Measurements from ENCODE around the gene KRT71. TPM values are rescaled to one million over a fixed set of nuclear protein-coding genes. Genes with fewer than 3 reads are reported as not detected.

Gene KRT71
- polyA plus RNA-seq, 3 donors, result not detected

DNA sequence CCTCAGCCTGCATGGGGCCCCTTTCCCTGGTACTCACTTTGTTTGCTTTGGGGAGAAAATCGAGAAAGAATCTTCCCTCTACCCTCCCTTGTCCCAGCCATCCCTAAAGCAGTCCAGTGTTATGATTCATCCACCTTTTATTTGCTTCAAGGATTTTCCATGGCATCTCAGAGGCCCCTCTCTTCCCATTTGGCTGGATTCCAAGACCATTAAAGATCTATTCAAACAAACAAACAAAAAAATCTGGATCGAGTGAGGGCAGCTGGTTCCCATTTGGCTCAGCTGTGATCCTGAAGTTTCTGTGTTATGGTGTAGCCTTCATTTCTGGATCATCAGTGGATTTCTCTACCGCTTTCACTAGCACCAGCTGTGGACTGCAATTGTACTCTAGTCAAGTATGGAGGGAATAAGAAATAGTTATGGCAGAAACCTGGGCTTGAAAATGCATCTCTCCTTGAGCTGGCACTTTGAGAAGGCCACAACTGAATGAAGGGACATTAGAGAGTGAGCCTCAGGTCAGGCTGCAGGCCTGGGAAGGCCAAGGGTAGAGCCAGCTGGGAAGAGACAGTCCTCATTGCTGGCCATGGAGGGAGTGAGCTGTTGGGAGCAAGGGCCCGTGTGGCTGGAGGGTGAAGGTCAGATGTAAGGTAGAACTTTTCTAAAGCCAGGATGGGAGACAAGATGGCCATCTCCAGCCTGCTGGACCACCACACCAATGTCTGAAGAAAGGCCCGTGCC lies 13.7 kb downstream of the KRT71 start:
- H3K4me2 ChIP-seq (replicated peaks; ENCODE audit: extremely low read depth, low read length, poor library complexity, severe bottlenecking), result no peak overlapping the region
- H3K27ac ChIP-seq (ENCODE audit: low read depth in 1 of 2, low read length in 2 of 2), result no peak overlapping the region
- no peak overlapping the region for H2AFZ ChIP-seq (ENCODE audit: insufficient read depth, low read depth, low read length, poor library complexity, severe bottlenecking)
- Mint-ChIP-seq H3K9me3 (no peaks in the 10 kb centered on the region), H3K27me3 (ENCODE audit: low read depth in 3 of 3) (peaks cover 3 to 8% (median 4%) of the 10 kb centered on the region in 3 donors), H3K27ac (no peak overlapping the region), H3K36me3 (no peaks in the 10 kb centered on the region), H3K4me3 (no peak overlapping the region), H3K4me1 (no peaks in the 10 kb centered on the region)
- no peaks in the 10 kb centered on the region for H3K36me3 ChIP-seq (replicated peaks in 1 of 2; ENCODE audit: control insufficient read depth in 1 of 2, insufficient read depth in 2 of 2, low read length in 2 of 2)
- H3K27me3 ChIP-seq (ENCODE audit: control insufficient read depth in 2 of 2, insufficient read depth in 2 of 2, low read length in 2 of 2), result no peaks in the 10 kb centered on the region
- TF ChIP-seq, protein P1, sequence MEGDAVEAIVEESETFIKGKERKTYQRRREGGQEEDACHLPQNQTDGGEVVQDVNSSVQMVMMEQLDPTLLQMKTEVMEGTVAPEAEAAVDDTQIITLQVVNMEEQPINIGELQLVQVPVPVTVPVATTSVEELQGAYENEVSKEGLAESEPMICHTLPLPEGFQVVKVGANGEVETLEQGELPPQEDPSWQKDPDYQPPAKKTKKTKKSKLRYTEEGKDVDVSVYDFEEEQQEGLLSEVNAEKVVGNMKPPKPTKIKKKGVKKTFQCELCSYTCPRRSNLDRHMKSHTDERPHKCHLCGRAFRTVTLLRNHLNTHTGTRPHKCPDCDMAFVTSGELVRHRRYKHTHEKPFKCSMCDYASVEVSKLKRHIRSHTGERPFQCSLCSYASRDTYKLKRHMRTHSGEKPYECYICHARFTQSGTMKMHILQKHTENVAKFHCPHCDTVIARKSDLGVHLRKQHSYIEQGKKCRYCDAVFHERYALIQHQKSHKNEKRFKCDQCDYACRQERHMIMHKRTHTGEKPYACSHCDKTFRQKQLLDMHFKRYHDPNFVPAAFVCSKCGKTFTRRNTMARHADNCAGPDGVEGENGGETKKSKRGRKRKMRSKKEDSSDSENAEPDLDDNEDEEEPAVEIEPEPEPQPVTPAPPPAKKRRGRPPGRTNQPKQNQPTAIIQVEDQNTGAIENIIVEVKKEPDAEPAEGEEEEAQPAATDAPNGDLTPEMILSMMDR (IDR thresholded peaks at IDR 0.05), result no peak
- no peaks in the 10 kb centered on the region for H3K9me3 ChIP-seq (replicated peaks in 1 of 2; ENCODE audit: control insufficient read depth in 1 of 2, insufficient read depth in 1 of 2, low read length in 2 of 2)
- no peaks in the 10 kb centered on the region for H3K4me1 ChIP-seq (ENCODE audit: control insufficient read depth in 1 of 2, insufficient read depth in 2 of 2, low read length in 2 of 2)
- WGBS (ENCODE audit: insufficient coverage), result 84% methylated on average over 2 of the region's 5 CpGs
- H3K9ac ChIP-seq (ENCODE audit: insufficient read depth, low read length, poor library complexity, severe bottlenecking), result no peak overlapping the region
- no peak for DNase-seq
- H3K79me2 ChIP-seq (ENCODE audit: insufficient read depth, low read length), result no peaks in the 10 kb centered on the region
- no peak overlapping the region for H3K4me3 ChIP-seq (replicated peaks in 1 of 3; ENCODE audit: low read depth in 2 of 3, low read length in 3 of 3)
- intact Hi-C loops (cut with micrococcal nuclease), result no loop called here
- no peaks in the 10 kb centered on the region for H4K20me1 ChIP-seq (ENCODE audit: insufficient read depth, low read length)

DNA sequence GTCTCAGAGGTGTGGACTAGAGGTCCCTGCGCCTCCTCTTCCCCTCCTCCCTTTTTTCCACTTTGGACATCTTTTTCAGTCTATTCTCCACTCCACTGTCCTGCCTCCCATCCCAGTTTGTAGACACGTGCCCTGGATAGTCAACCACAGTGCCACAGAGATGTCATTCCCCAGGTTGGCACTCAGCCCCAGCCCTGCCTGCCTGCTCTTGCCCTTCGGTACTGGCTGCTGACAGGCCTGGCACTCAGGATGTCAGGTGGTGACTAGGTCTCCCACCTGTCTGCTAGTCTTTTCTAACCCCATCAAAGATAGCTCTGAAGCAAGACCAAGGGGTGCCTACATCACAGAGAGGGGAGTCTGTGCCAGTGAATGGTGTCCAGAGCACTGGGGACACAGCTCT lies 15.8 kb downstream of the KRT71 start:
- no peak overlapping the region for H3K4me3 Mint-ChIP-seq
- TF ChIP-seq, protein P1 (IDR thresholded peaks at IDR 0.05), result no peak
- peaks cover 0 to 1% (median 0%) of the 10 kb centered on the region in 7 donors for H3K9me3 Mint-ChIP-seq
- intact Hi-C loops (cut with micrococcal nuclease), result no loop called here
- Histone ChIP-seq H3K27me3 (ENCODE audit: control insufficient read depth in 2 of 2, insufficient read depth in 2 of 2, low read length in 2 of 2) (no peaks in the 10 kb centered on the region), H3K79me2 (ENCODE audit: insufficient read depth, low read length) (no peaks in the 10 kb centered on the region), H3K9ac (ENCODE audit: insufficient read depth, low read length, poor library complexity, severe bottlenecking) (no peak overlapping the region), H3K4me2 (replicated peaks; ENCODE audit: extremely low read depth, low read length, poor library complexity, severe bottlenecking) (no peak overlapping the region), H3K4me3 (replicated peaks in 1 of 3; ENCODE audit: low read depth in 2 of 3, low read length in 3 of 3) (no peak overlapping the region), H3K9me3 (replicated peaks in 1 of 2; ENCODE audit: control insufficient read depth in 1 of 2, insufficient read depth in 1 of 2, low read length in 2 of 2) (no peaks in the 10 kb centered on the region), H2AFZ (ENCODE audit: insufficient read depth, low read depth, low read length, poor library complexity, severe bottlenecking) (no peak overlapping the region), H4K20me1 (ENCODE audit: insufficient read depth, low read length) (no peaks in the 10 kb centered on the region), H3K36me3 (replicated peaks in 1 of 2; ENCODE audit: control insufficient read depth in 1 of 2, insufficient read depth in 2 of 2, low read length in 2 of 2) (no peaks in the 10 kb centered on the region), H3K4me1 (ENCODE audit: control insufficient read depth in 1 of 2, insufficient read depth in 2 of 2, low read length in 2 of 2) (peaks cover 0 to 5% of the 10 kb centered on the region in 2 donors), H3K27ac (ENCODE audit: low read depth in 1 of 2, low read length in 2 of 2) (no peak overlapping the region)
- H3K36me3 Mint-ChIP-seq, result no peaks in the 10 kb centered on the region
- H3K4me1 Mint-ChIP-seq, result peaks cover 4% of the 10 kb centered on the region
- no peak overlapping the region for H3K27ac Mint-ChIP-seq
- peaks cover 3 to 7% (median 5%) of the 10 kb centered on the region in 3 donors for H3K27me3 Mint-ChIP-seq (ENCODE audit: low read depth in 3 of 3)
- WGBS (ENCODE audit: insufficient coverage), result 88% methylated on average over 3 of the region's 3 CpGs
- DNase-seq, result no peak
